ENCODE data around the gene CDH23. TPM values are rescaled to one million over a fixed set of nuclear protein-coding genes. Genes with fewer than 3 reads are reported as not detected.
A peak's percentile ranks its signal among the peaks of the same experiment; 100 is the strongest.

CDH23 gene
- total and polyA plus RNA-seq, 9 of the 15 experiments (the other 6 are each of a cell fraction or from before 2014, with no cell fraction given), result 0.18 to 1.2 (median 0.47) TPM

- TF ChIP-seq ATF4 (CRISPR knock-in tag; IDR thresholded peaks at IDR 0.05) (0 out of 2 replicates have a peak, but pooled peaks have one; percentile 46), CREB3L1 (IDR thresholded peaks at IDR 0.05; ENCODE audit: borderline replicate concordance, low read depth) (peak; percentile 49; the same call in 1 of the 2 replicates), YY1 (IDR thresholded peaks at IDR 0.05; ENCODE audit: borderline replicate concordance in 1 of 3, control insufficient read depth in 1 of 3, extremely low read depth in 1 of 3, insufficient read depth in 3 of 3, insufficient read length in 1 of 3, insufficient replicate concordance in 2 of 3, low read depth in 1 of 3, low read length in 2 of 3) (peak in 2 of 3 experiments; percentile 56 to 57), REST (IDR thresholded peaks at IDR 0.05; ENCODE audit: borderline replicate concordance) (peak; percentile 78), REST (CRISPR knock-in tag; IDR thresholded peaks at IDR 0.05; ENCODE audit: low read depth) (peak; percentile 80), SMARCA4 (IDR thresholded peaks at IDR 0.05) (no peak), RBM25 (IDR thresholded peaks at IDR 0.05; ENCODE audit: low read depth, low read length, severe bottlenecking) (peak; percentile 60), CEBPG (CRISPR knock-in tag; IDR thresholded peaks at IDR 0.05) (no peak), CEBPG (tag; conservative IDR thresholded peaks at IDR 0.05 in 1 of 2, IDR thresholded peaks at IDR 0.05 in 1 of 2) (no peak), MYBL2 (IDR thresholded peaks at IDR 0.05; ENCODE audit: low read depth) (no peak), MYBL2 (CRISPR knock-in tag; IDR thresholded peaks at IDR 0.05; ENCODE audit: borderline replicate concordance) (no peak), EWSR1 (IDR thresholded peaks at IDR 0.05; ENCODE audit: borderline replicate concordance, low read depth, partially characterized antibody) (no peak), ZNF395 (CRISPR knock-in tag; IDR thresholded peaks at IDR 0.05) (no peak), ZNF431 (CRISPR knock-in tag; IDR thresholded peaks at IDR 0.05) (peak; percentile 44; the same call in 1 of the 2 replicates)
Measured at GRCh38 chr10:71773221-71773971, 376.7 kb downstream of the CDH23 start, which contains the start of gene VSIR (continued).
